ENCODE data around the gene COX5A.
A peak's percentile ranks its signal among the peaks of the same experiment; 100 is the strongest.

The COX5A gene
- total RNA-seq = 21.3 to 91.7 (median 38.9) reads per million in 9 experiments

- no peaks in the 10 kb centered on the region for H3K27me3 Mint-ChIP-seq
- peaks cover 16% of the 10 kb centered on the region for H3K36me3 Mint-ChIP-seq (ENCODE audit: insufficient read depth)
- H3K9me3 Mint-ChIP-seq = no peaks in the 10 kb centered on the region
- DNase-seq (peak; percentile 86 to 89 (median 88)), ATAC-seq (replicated peaks) (peak; percentile 94)
- peaks cover 18 to 25% of the 10 kb centered on the region in 2 donors for H3K4me1 Mint-ChIP-seq (ENCODE audit: low read depth in 2 of 2)
- peak within 1 kb of the TSS; percentile 78 to 86 for H3K27ac Mint-ChIP-seq
- peak within 1 kb of the TSS; percentile 89 to 90 for H3K4me3 Mint-ChIP-seq
Observed at GRCh38 chr15:74937590-74938371, at the start of gene COX5A. Gene COX5A, minus strand, starts transcription at chr15:74938073. Its CDS starts 59 bp downstream, at chr15:74938014.

- ATAC-seq (replicated peaks) = no peak
- Mint-ChIP-seq H3K4me3 (no peak overlapping the region), H3K27me3 (peaks cover 37 to 52% of the 10 kb centered on the region in 2 donors), H3K36me3 (ENCODE audit: insufficient read depth) (no peaks in the 10 kb centered on the region), H3K4me1 (ENCODE audit: low read depth in 2 of 2) (no peaks in the 10 kb centered on the region), H3K9me3 (no peaks in the 10 kb centered on the region), H3K27ac (no peak overlapping the region)
- no peak for DNase-seq
Observed at GRCh38 chr15:74983725-74984231, 45.9 kb upstream of the COX5A start.

GRCh38 chr15:74982183-74982582 is 44.3 kb upstream of the COX5A start:
- no peaks in the 10 kb centered on the region for H3K4me1 Mint-ChIP-seq (ENCODE audit: low read depth in 2 of 2)
- ATAC-seq (replicated peaks) = no peak
- no peak overlapping the region for H3K27ac Mint-ChIP-seq
- H3K36me3 Mint-ChIP-seq (ENCODE audit: insufficient read depth) = no peaks in the 10 kb centered on the region
- peaks cover 37 to 48% of the 10 kb centered on the region in 2 donors for H3K27me3 Mint-ChIP-seq
- no peak for DNase-seq
- no peak overlapping the region for H3K4me3 Mint-ChIP-seq
- H3K9me3 Mint-ChIP-seq = no peaks in the 10 kb centered on the region

- Mint-ChIP-seq H3K4me3 (no peak overlapping the region), H3K9me3 (no peaks in the 10 kb centered on the region), H3K27ac (no peak overlapping the region), H3K36me3 (ENCODE audit: insufficient read depth) (no peaks in the 10 kb centered on the region), H3K4me1 (ENCODE audit: low read depth in 2 of 2) (no peaks in the 10 kb centered on the region), H3K27me3 (peaks cover 15 to 27% of the 10 kb centered on the region in 2 donors)
- DNase-seq (no peak), ATAC-seq (replicated peaks) (no peak)
Observed at GRCh38 chr15:74978503-74978902, 40.6 kb upstream of the COX5A start.

GRCh38 chr15:74978077-74978476 is 40.2 kb upstream of the COX5A start:
- ATAC-seq (replicated peaks) (no peak), DNase-seq (no peak)
- no peaks in the 10 kb centered on the region for H3K4me1 Mint-ChIP-seq (ENCODE audit: low read depth in 2 of 2)
- no peak overlapping the region for H3K27ac Mint-ChIP-seq
- no peaks in the 10 kb centered on the region for H3K9me3 Mint-ChIP-seq
- peaks cover 15 to 27% of the 10 kb centered on the region in 2 donors for H3K27me3 Mint-ChIP-seq
- H3K36me3 Mint-ChIP-seq (ENCODE audit: insufficient read depth) = no peaks in the 10 kb centered on the region
- H3K4me3 Mint-ChIP-seq = no peak overlapping the region

- H3K4me1 Mint-ChIP-seq (ENCODE audit: low read depth in 2 of 2) = no peaks in the 10 kb centered on the region
- H3K9me3 Mint-ChIP-seq = no peaks in the 10 kb centered on the region
- H3K36me3 Mint-ChIP-seq (ENCODE audit: insufficient read depth) = no peaks in the 10 kb centered on the region
- no peak overlapping the region for H3K27ac Mint-ChIP-seq
- ATAC-seq (replicated peaks) (no peak), DNase-seq (no peak)
- no peak overlapping the region for H3K4me3 Mint-ChIP-seq
- H3K27me3 Mint-ChIP-seq = peaks cover 20 to 32% of the 10 kb centered on the region in 2 donors
Observed at GRCh38 chr15:74977599-74977998, 39.7 kb upstream of the COX5A start.

- Mint-ChIP-seq H3K27ac (no peak overlapping the region), H3K4me3 (no peak overlapping the region), H3K4me1 (ENCODE audit: low read depth in 2 of 2) (no peaks in the 10 kb centered on the region), H3K27me3 (peaks cover 21 to 31% of the 10 kb centered on the region in 2 donors), H3K9me3 (no peaks in the 10 kb centered on the region), H3K36me3 (ENCODE audit: insufficient read depth) (no peaks in the 10 kb centered on the region)
- no peak for ATAC-seq (replicated peaks)
- no peak for DNase-seq
Observed at GRCh38 chr15:74976159-74976558, 38.3 kb upstream of the COX5A start.

- Mint-ChIP-seq H3K4me3 (no peak overlapping the region), H3K27ac (no peak overlapping the region), H3K27me3 (peaks cover 2 to 10% of the 10 kb centered on the region in 2 donors), H3K4me1 (ENCODE audit: low read depth in 2 of 2) (no peaks in the 10 kb centered on the region), H3K9me3 (no peaks in the 10 kb centered on the region), H3K36me3 (ENCODE audit: insufficient read depth) (no peaks in the 10 kb centered on the region)
- DNase-seq = no peak
- ATAC-seq (replicated peaks) = no peak
Observed at GRCh38 chr15:74967670-74968069, 29.8 kb upstream of the COX5A start.

GRCh38 chr15:74964794-74965193 is 26.9 kb upstream of the COX5A start:
- DNase-seq (no peak), ATAC-seq (replicated peaks) (no peak)
- Mint-ChIP-seq H3K27ac (no peak overlapping the region), H3K27me3 (peaks cover 10 to 30% of the 10 kb centered on the region in 2 donors), H3K36me3 (ENCODE audit: insufficient read depth) (no peaks in the 10 kb centered on the region), H3K4me3 (no peak overlapping the region), H3K9me3 (no peaks in the 10 kb centered on the region), H3K4me1 (ENCODE audit: low read depth in 2 of 2) (no peaks in the 10 kb centered on the region)

- peaks cover 25 to 45% of the 10 kb centered on the region in 2 donors for H3K27me3 Mint-ChIP-seq
Observed at GRCh38 chr15:74963213-74963612, 25.3 kb upstream of the COX5A start.

GRCh38 chr15:74962671-74963070 is 24.8 kb upstream of the COX5A start:
- Mint-ChIP-seq H3K36me3 (ENCODE audit: insufficient read depth) (no peaks in the 10 kb centered on the region), H3K27ac (no peak overlapping the region), H3K4me3 (no peak overlapping the region), H3K4me1 (ENCODE audit: low read depth in 2 of 2) (peaks cover 6 to 10% of the 10 kb centered on the region in 2 donors), H3K9me3 (no peaks in the 10 kb centered on the region), H3K27me3 (peaks cover 30 to 51% of the 10 kb centered on the region in 2 donors)
- ATAC-seq (replicated peaks) = no peak
- DNase-seq = no peak

More at GRCh38 chr15:74963213-74963612, 25.3 kb upstream of the COX5A start:
- ATAC-seq (replicated peaks) (no peak), DNase-seq (no peak)
- Mint-ChIP-seq H3K9me3 (no peaks in the 10 kb centered on the region), H3K36me3 (ENCODE audit: insufficient read depth) (no peaks in the 10 kb centered on the region), H3K4me1 (ENCODE audit: low read depth in 2 of 2) (peaks cover 6 to 8% of the 10 kb centered on the region in 2 donors), H3K27ac (no peak overlapping the region), H3K4me3 (no peak overlapping the region)

GRCh38 chr15:74962219-74962618 is 24.3 kb upstream of the COX5A start:
- Mint-ChIP-seq H3K9me3 (no peaks in the 10 kb centered on the region), H3K27ac (no peak overlapping the region), H3K4me1 (ENCODE audit: low read depth in 2 of 2) (peaks cover 6 to 12% of the 10 kb centered on the region in 2 donors), H3K4me3 (no peak overlapping the region), H3K27me3 (peaks cover 34 to 55% of the 10 kb centered on the region in 2 donors), H3K36me3 (ENCODE audit: insufficient read depth) (no peaks in the 10 kb centered on the region)
- DNase-seq = no peak
- ATAC-seq (replicated peaks) = no peak

- ATAC-seq (replicated peaks) (no peak), DNase-seq (no peak)
- H3K4me1 Mint-ChIP-seq (ENCODE audit: low read depth in 2 of 2) = peaks cover 6 to 12% of the 10 kb centered on the region in 2 donors
- peaks cover 34 to 58% of the 10 kb centered on the region in 2 donors for H3K27me3 Mint-ChIP-seq
- no peak overlapping the region for H3K27ac Mint-ChIP-seq
- H3K4me3 Mint-ChIP-seq = no peak overlapping the region
- H3K9me3 Mint-ChIP-seq = no peaks in the 10 kb centered on the region
- no peaks in the 10 kb centered on the region for H3K36me3 Mint-ChIP-seq (ENCODE audit: insufficient read depth)
Observed at GRCh38 chr15:74961616-74962015, 23.7 kb upstream of the COX5A start.

- Mint-ChIP-seq H3K9me3 (no peaks in the 10 kb centered on the region), H3K27ac (peak overlapping the region in 1 of 2 donors; percentile 68), H3K27me3 (peaks cover 34 to 58% of the 10 kb centered on the region in 2 donors), H3K36me3 (ENCODE audit: insufficient read depth) (no peaks in the 10 kb centered on the region), H3K4me3 (no peak overlapping the region), H3K4me1 (ENCODE audit: low read depth in 2 of 2) (peaks cover 6 to 12% of the 10 kb centered on the region in 2 donors)
- DNase-seq = no peak
- no peak for ATAC-seq (replicated peaks)
Observed at GRCh38 chr15:74960995-74961588, 23.2 kb upstream of the COX5A start.

Measured in effector memory CD8-positive, alpha-beta T cell (primary cell).